GM18498 (cell line): ENCODE measurements around the gene DENND6B.
"Not testable (repeated sequence)": the region's sequence is repeated elsewhere in the genome, so short reads cannot be mapped to it uniquely, and the experiment has no call there.

Source experiments
- ATAC-seq: cut with Tn5 transposase; IDR thresholded peaks from one replicate; pipeline ENCODE4 v1.9.1; 2021; ENCODE audit warnings: mild to moderate bottlenecking, moderate library complexity; ENCODE audit not compliant: unreplicated experiment

DENND6B gene

DNA sequence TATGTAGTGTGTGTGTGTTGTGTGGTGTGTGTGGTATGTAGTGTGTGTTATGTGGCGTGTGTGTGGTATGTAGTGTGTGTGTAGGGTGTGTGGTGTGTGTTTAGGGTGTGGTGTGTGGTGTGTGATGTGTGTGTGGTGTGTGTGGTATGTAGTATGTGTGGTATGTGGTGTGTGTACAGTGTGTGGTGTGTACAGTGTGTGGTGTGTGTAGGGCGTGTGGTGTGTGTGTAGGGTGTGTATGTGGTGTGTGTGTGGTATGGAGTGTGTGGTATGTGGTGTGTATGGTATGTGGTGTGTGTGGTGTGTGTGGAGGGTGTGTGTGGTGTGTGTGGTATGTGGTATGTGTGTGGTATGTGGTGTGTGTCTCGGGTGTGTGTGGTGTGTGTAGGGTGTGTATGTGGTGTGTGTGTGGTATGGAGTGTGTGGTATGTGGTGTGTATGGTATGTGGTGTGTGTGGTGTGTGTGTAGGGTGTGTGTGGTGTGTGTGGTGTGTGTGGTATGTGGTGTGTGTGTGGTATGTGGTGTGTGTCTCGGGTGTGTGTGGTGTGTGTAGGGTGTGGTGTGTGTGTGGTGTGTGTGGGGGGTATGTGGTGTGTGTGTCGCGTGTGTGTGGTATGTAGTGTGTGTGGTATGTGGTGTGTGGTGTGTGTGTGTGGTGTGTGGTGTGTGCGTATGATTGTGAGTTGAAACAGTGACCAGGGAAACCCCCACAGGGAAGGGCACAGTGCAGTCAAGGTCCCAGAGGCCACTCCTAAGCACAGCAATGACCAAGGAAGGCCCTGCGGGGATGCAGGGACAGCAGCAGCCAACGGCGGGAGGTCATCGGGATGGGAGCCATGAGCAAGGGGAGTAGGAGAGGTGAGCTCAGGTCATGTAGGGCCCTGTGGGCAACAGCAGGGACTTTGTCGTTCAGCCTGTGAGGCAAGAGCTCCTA lies 13.4 kb upstream of the DENND6B start:
- ATAC-seq, result no peak

DNA sequence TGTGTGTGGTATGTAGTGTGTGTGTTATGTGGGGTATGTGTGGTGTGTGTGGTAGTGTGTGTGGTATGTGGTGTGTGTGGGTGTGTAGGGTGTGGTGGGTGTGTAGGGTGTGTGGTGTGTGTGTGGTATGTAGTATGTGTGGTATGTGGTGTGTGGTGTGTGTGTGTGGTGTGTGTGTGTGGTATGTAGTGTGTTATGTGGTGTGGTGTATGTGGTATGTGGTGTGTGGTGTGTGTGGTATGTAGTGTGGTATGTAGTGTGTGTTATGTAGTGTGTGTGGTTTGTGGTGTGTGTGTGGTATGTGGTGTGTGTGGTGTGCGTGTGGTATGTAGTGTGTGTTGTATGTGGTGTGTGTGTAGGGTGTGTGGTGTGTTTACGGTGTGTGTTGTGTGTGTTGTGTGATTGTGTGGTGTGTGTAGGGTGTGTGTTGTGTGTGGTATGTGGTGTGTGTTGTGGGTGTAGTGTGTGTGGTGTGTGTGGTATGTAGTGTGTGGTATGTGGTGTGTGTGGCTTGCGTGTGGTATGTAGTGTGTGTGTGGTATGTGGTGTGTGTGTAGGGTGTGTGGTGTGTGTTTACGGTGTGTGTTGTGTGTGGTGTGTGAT lies 12.1 kb upstream of the DENND6B start:
- no peak for ATAC-seq

DNA sequence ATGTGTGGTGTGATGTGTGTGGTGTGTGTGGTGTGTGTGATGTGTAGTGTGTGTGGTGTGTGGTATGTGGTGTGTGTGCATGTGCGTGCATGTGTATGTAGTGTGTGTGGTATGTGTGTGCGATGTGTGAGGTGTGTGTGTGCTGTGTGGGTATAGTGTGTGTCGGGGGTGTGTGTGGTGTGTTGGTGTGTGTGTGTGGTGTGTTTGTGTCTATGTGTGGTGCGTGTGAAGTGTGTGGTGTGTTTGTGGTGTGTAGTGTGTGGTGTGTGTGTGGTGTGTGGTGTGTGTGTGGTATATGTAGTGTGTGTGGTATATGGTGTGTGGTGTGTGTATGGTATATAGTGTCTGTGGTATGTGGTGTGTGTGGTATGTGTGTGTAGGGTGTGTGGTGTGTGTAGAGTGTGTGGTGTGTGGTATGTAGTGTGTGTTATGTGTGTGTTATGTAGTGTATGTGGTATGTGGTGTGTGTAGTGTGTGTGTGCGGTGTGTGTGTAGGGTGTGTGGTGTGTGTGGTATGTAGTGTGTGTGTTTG lies 11.3 kb upstream of the DENND6B start:
- ATAC-seq, result no peak

DNA sequence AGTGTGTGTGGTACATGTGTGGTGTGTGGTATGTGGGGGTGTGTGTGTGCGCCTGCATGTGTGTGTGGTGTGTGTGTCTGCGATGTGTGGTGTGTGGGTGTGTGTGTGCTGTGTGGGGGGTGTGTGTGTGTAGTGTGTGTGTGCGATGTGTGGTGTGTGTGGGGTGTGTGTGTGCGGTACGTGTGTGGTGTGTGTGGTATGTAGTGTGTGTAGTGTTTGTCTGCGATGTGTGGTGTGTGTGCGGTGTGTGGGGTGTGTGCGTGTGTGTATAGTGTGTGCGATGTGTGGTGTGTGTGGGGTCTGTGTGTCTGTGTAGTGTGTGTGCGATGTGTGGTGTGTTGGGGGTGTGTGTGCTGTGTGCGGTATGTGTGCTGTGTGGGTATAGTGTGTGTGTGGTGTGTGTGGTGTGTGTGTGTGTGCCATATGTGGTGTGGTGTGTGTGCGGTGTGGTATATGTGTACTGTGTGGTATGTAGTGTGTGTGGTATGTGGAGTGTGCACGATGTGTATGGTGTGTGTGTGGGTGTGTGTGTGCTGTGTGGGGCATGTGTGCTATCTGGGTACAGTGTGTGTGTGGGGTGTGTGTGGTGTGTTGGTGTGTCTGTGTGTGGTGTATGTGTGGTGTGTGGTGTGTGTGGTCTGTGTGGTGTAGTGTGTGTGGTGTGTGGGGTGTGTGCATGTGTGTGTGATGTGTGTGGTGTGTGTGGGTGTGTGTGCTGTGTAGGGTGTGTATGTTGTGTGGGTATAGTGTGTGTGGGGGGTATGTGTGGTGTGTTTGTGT lies 10.6 kb upstream of the DENND6B start:
- no peak for ATAC-seq

DNA sequence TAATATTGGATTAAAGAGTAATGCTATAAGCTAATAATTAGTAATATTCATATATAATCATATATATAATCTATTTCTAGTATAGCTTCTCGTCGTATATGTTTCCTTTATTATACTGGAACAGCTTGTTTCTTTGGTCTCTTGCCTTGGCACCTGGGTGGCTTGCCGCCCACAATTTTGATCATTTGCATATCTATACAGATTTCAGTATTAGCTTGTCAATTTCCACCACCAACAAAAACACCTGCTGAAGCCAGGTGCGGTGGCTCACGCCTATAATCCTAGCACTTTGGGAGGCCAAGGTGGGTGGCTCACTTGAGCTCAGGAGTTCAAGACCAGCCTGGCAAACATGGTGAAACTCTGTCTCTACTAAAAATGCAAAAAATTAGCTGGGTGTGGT lies 7.6 kb upstream of the DENND6B start:
- not testable (repeated sequence) for ATAC-seq

DNA sequence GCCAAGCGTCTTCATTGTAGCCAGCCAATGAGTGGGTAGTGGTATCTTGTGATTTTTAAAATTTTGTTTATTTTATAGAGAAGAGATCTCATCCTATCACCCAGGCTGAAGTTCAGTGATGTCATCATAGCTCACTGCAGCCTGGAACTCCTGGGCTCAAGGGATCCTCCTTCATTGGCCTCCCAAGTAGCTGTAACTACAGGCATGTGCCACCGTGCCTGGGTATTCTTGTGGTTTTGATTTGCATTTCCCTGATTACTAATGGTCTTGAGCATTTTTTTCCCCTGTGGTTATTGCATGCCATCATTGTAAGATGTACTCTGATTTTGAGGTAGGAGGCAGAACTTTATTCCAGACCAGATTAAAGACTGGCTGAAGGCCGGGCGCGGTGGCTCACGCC lies 2.4 kb upstream of the DENND6B start:
- ATAC-seq, result no peak

DNA sequence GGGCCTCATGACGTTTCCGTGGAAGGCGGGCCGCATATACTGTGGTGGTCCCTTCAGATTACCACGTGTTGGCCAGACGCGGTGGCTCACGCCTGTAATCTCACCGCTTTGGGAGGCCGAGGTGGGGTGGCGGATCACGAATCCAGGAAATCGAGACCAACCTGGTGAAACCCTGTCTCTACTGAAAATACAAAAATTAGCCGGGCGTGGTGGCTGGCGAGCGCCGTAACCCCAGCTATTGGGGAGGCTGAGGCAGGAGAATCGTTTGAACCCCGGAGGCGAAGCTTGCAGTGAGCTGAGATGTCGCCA lies 853 bp upstream of the DENND6B start:
- no peak for ATAC-seq

DNA sequence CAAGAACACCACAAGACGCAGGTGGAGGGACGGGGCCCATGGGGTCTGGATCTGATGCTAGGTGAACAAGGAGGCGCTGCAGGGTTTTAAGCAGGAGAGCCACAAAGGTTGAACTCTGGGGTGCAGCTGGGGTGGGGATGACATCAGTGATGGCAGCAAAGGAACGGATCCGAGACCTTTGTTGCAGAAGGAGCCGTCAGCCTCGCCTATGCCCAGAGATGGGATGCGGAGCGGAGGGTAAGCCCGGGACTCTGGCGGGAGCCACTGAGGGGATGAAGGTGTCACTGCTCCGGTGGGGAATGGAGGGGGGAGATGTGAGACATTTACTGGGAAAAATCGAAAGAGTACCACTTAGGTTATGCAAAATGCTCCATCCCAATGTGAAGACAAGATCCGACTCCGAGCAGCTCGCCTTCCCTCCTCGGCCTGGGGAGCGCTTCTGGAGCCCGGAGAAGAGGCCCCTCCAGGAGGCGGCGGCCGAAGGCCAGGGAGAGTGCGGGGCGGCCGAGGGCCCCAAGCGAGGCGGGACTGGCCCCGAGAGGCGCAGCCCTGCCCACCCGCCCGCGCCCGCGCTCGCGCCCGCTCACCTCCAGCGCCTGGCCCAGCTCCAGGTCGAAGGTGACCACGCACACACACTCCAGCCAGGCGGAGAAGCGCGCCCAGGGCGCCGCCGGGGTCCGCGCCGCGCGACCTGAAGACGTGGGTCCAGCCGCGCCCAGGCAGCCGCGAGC lies 422 bp downstream of the DENND6B start:
- ATAC-seq, result no peak

DNA sequence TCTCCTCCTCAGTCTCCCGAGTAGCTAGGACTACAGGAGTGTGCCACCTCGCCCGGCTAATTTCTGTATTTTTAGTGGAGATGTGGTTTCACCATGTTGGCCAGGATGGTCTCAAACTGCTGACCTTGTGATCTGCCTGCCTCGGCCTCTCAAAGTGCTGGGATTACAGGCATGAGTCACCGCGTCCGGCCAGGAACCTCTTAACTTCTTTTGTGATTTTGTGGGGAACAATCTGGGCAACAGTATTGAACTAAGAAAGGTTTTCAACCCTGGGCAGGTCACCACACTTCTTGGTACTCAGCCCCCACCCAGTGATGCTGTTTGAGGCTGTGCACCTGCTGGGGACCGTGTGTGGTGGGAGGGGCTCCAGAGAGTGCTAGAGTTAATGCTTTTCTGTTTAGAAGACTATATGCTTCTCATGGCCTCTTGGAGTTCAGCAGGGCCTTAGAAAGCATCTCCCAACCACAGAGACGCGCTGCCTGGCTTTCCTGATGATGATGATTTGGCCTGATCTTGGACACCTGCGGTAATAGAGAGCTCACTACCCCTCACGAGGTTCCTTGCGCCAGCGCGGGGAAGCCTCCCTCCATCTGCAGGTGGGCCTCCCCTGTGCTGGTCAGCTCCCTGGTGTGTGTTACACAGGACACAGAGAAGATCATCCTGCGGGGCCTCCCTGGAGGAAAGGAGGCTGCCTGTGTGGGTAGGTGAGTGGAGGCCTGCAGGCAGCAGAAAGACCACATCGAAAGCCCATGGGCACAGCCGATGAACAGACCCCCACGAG lies 1.2 kb downstream of the DENND6B start:
- ATAC-seq, result no peak

DNA sequence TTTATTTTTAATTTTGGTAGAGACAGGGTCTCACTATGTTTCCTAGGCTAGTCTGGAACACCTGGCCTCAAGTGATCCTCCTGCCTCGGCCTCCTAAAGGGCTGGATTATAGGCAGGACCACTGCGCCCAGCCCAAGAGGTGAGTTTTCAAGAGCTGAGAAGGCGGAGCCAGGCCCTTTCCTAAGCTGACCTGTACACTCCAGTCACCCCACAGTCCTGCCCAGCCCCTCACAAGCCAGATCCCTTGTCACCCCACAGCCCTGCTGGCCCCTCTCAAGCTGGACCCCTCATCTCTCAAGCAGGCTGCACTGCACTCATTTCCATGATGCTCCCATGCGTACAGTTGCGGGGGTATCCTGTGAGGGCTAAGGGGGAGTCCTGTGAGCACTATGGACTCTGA lies 2.9 kb downstream of the DENND6B start:
- no peak for ATAC-seq

DNA sequence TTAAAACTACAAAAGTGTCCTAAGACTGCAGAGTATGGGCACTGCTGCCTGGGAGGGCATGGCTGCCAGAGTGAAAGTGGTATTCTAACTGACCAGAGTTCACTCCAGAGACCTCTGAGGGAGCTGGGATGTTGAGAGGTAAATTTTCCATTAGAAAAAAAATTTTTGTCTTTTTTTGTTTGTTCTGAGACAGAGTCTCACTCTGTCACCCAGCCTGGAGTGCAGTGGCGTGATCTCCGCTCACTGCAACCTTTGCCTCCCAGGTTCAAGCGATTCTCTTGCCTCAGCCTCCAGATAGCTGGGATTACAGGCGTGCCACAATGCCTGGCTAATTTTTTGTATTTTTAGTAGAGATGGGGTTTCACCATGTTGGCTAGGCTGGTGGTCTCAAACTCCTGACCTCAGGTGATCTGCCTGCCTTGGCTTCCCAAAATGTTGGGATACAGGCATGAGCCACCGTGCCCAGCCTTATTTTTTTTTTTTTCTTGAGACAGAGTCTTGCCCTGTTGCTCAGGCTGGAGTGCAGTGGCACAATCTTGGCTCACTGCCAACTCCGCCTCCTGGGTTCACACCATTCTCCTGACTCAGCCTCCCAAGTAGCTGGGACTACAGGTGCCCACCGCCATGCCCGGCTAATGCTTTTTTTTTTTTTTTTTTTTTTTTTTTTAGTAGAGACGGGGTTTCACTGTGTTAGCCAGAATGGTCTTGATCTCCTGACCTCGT lies 4.3 kb downstream of the DENND6B start:
- not testable (repeated sequence) for ATAC-seq

DNA sequence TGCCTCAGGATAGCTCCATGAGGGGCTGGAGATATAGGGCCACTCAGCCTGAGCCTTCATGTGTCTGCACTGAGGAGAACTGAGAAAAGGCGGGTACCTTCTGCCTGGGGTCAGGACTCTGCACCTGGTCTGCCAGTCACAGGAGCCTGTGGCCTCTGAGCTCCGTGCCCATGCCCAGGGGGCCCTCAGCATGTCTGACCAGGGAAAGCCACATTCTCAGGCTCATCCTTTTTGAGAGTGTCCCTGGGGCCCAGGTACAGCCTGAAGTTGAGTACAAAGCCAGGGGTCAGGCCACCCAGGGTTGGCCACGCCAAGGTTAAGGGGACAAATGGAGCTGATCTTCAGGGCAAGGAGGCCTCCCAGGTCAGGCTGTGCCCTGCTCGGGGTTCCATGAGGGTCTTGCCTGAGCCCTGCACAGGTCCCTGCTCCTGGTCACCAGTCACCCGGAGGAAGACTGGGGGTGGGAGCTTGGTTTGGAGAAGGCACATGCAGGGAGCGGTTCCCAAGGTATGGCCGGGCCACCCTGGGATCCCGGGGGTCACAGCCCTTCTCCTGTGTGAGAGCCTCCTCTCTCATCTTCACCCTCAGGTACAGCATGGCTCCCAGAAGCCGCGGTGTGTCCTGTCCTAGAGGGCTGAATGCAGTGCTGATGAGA lies 6.0 kb downstream of the DENND6B start:
- no peak for ATAC-seq

DNA sequence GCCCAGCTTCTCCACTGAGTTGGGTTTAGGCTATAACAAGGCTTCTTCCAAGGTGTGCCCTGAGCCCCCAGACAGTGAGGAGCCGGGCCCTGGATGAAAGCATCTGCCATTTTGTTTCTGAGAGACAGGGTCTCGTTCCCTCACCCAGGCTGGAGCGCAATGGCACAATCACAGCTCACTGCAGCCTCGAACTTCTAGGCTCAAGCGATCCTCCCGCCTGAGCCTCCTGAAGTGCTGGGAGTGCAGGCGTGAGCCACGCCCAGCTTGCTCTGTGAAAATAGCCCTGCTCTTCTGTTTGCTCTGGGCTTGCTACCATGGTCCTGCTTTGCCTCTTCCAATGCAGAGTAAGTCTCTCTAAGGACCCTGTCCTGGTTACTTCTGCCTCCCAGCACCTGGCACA lies 6.7 kb downstream of the DENND6B start:
- ATAC-seq, result no peak

DNA sequence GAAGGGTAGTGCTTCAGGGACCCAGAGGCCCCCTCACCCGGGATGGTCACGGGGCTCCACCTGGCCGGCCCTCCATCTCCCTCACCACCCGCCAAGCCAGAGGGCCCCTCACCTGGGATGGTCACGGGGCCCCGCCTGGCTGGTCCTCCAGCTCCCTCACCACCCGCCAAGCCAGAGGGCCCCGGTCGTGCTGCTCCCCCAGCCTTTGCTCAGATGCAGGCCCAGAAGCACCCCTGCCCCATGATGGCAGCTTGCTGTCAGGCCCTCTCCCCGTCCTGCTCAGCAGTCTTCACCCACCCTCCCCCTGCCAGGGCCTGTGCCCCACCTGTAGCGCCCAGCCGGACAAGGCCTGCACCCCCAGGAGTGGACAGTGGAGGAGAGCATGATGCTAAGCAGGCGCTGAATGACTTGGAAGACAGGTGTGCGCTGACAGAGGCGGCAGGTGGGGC lies 7.3 kb downstream of the DENND6B start:
- no peak for ATAC-seq

DNA sequence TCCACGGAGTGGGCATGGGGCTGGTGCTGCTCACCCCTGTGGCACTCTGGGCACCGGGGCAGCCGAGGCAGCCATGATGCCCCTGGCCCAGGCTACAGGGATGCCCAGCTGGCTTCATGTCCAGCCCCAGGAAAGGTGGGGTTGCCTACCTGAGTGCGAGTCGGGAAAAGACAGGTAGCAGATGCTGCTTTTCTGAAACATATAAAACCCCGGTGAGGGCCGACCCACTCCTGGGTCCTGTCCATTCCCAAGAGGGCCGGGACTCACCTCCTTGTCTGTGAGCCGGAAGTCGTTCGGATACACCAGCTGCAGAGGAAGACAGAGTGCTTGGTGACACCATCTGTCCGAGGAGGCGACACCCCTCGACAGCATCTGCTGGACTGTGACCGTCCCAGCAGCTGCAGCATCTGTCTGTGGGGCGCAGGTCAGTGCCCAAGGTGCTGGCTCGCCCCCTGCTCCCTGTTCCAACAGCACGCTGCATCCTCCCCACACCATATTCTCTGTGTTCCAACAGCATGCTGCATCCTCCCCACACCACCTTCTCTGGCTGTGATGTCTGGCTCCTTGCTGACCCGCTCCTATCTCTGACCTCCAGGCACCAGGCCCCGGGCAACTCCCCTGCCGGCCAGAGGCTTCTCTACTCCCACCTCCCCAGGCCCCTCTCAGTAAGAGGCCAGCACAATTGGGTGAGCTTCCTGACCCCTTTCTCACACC lies 8.0 kb downstream of the DENND6B start:
- no peak for ATAC-seq

DNA sequence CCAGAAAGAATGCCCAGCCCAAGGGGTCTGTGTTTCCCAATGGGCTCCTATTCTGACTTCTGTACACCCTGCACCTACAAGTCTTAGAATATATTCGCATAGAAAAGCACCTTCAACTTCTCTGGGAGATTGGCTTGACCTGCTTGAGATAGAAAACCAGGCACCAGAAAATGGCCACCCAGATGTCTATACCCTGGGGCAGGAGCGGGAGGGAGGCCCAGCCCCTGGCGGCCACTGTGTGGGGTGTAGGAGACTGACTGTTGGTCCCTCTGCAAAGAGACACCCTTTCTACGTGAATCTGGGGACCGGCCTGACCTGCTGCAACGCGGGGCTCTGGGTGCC lies 8.5 kb downstream of the DENND6B start:
- no peak for ATAC-seq

DNA sequence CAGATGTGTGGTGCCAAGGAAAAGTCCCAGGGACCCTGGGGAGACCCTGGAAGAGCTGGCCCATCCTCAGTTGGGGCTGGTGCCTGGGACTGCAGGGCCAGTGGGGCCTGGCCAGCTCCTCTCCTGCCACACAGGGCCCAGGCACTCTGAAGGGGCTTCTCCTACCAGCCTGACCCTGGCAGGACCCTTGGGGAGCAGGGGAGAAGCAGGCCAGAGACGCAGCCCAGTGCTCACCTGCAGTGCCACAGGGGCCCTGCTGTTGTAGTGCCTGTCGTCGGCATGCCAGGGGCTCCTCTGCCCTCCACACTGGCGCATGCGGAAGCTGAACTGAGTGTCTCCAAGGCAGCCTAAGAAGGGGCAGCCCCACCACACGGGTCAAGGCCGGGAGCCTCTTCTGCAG lies 9.1 kb downstream of the DENND6B start:
- no peak for ATAC-seq

DNA sequence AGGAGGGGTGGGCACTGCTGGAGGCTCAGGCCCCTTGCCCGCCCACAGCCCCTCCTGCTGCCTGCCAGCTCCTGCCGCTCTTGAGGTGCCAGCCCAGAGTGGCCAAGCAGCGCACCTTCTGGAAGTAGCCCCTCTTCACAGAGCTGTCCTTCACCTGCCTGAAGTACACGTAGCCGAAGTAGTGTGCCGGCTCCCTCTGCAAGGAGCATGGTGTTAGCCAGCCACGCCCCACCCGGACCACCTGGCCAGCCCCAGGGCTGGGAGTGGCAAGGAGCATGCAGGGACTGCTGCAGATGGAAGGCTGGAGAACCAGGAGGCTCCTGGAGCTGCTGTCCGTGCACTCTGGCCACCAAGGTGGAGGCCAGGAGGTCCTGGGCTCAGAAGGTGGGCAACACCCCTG lies 9.6 kb downstream of the DENND6B start:
- no peak for ATAC-seq
